ENCODE results near the gene TRAF3IP1.
"Not testable (repeated sequence)": the region's sequence is repeated elsewhere in the genome, so short reads cannot be mapped to it uniquely, and the experiment has no call there.

Gene TRAF3IP1

GRCh38 chr2:238326801-238327365 is 6.6 kb downstream of the TRAF3IP1 start:
- TF ChIP-seq ZFX (IDR thresholded peaks at IDR 0.05; ENCODE audit: borderline replicate concordance): no peak
- no peak for TF ChIP-seq CTCF (IDR thresholded peaks at IDR 0.05)
- H3K27ac ChIP-seq: no peak overlapping the region

- H3K27ac ChIP-seq: no peak overlapping the region
- TF ChIP-seq CTCF (IDR thresholded peaks at IDR 0.05): no peak
- TF ChIP-seq ZFX (IDR thresholded peaks at IDR 0.05; ENCODE audit: borderline replicate concordance): no peak
Measured at GRCh38 chr2:238327751-238328150, 7.4 kb downstream of the TRAF3IP1 start.

- H3K27ac ChIP-seq: no peak overlapping the region
- TF ChIP-seq ZFX (IDR thresholded peaks at IDR 0.05; ENCODE audit: borderline replicate concordance) (no peak), CTCF (IDR thresholded peaks at IDR 0.05) (no peak)
Measured at GRCh38 chr2:238330391-238330790, 10.1 kb downstream of the TRAF3IP1 start.

GRCh38 chr2:238331916-238332315 is 11.6 kb downstream of the TRAF3IP1 start:
- H3K27ac ChIP-seq: no peak overlapping the region

GRCh38 chr2:238334885-238335284 is 14.6 kb downstream of the TRAF3IP1 start:
- TF ChIP-seq CTCF (IDR thresholded peaks at IDR 0.05) (no peak), ZFX (IDR thresholded peaks at IDR 0.05; ENCODE audit: borderline replicate concordance) (no peak)
- H3K27ac ChIP-seq: no peak overlapping the region

More at GRCh38 chr2:238331916-238332315, 11.6 kb downstream of the TRAF3IP1 start:
- no peak for TF ChIP-seq CTCF (IDR thresholded peaks at IDR 0.05)
- no peak for TF ChIP-seq ZFX (IDR thresholded peaks at IDR 0.05; ENCODE audit: borderline replicate concordance)

GRCh38 chr2:238335591-238335990 is 15.3 kb downstream of the TRAF3IP1 start:
- not testable (repeated sequence) for H3K27ac ChIP-seq

GRCh38 chr2:238336151-238336550 is 15.8 kb downstream of the TRAF3IP1 start:
- TF ChIP-seq ZFX (IDR thresholded peaks at IDR 0.05; ENCODE audit: borderline replicate concordance) (no peak), CTCF (IDR thresholded peaks at IDR 0.05) (no peak)
- H3K27ac ChIP-seq: no peak overlapping the region
